Glutamatergic neuron (in vitro differentiated cells): ENCODE measurements around the gene TRAF1. TPM values are rescaled to one million over a fixed set of nuclear protein-coding genes. Genes with fewer than 3 reads are reported as not detected.

Experiments
- DNase-seq: peaks from one replicate; pipeline ENCODE4 v3.0.0; 2022
- H3K27ac Mint-ChIP-seq: one replicate; pipeline ENCODE4 v1.8.0; 2020; ENCODE audit warnings: mild to moderate bottlenecking, mixed read lengths, inconsistent platforms; ENCODE audit not compliant: unreplicated experiment
- H3K27me3 Mint-ChIP-seq: one replicate; pipeline ENCODE4 v1.8.0; 2020; ENCODE audit warnings: mild to moderate bottlenecking, moderate library complexity, mixed read lengths, inconsistent platforms; ENCODE audit not compliant: unreplicated experiment
- H3K36me3 Mint-ChIP-seq: one replicate; pipeline ENCODE4 v1.8.0; 2020; ENCODE audit warnings: mild to moderate bottlenecking, mixed read lengths, inconsistent platforms; ENCODE audit not compliant: unreplicated experiment
- H3K4me1 Mint-ChIP-seq: one replicate; pipeline ENCODE4 v1.8.0; 2020; ENCODE audit warnings: mild to moderate bottlenecking, low read depth, mixed read lengths, inconsistent platforms; ENCODE audit not compliant: unreplicated experiment
- H3K4me3 Mint-ChIP-seq: one replicate; pipeline ENCODE4 v1.8.0; 2020; ENCODE audit warnings: mild to moderate bottlenecking, mixed read lengths, inconsistent platforms; ENCODE audit not compliant: unreplicated experiment
- H3K9me3 Mint-ChIP-seq: one replicate; pipeline ENCODE4 v1.8.0; 2020; ENCODE audit warnings: mild to moderate bottlenecking, moderate library complexity, mixed read lengths, inconsistent platforms; ENCODE audit not compliant: unreplicated experiment
- CTCF ChIP-seq: fragments of 200-600 bp; sonication (generic); IDR thresholded peaks from one replicate; pipeline ENCODE4 v1.5.0; 2021; ENCODE audit not compliant: partially characterized antibody, unreplicated experiment
- total RNA-seq: library from RNA; stranded (reverse); fragmentation: NEBNext Ultra II Directional; extraction: Animal tissue kit (Norgen Biotek cat#: 25700); gene quantifications from one replicate; pipeline ENCODE4 v1.2.1, GENCODE V29; 2021; ENCODE audit not compliant: unreplicated experiment

Gene TRAF1
- total RNA-seq, 1 donor from 2014 or later, result 1.6 TPM

DNA sequence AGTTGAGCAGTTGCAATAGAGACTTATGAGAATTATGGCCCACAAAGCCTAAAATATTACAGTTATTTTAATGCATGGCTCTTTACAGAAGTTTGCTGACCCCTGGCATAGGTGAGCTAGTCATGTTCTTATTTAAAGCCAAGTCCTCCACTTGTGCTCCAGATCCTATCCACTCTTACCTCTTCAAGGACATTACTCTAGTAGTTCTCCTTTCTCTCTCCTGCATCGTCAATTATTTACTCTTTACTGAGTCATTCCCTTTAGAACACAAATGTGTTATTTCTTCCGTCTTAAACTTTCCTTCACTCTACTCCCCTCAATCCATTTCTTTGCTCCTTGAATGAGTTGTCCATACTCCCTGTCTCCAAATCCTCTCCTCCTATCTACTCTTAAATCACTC is 20.6 kb upstream of the TRAF1 start:
- H3K4me1 Mint-ChIP-seq, result peaks cover under 1% of the 10 kb centered on the region
- H3K9me3 Mint-ChIP-seq, result no peaks in the 10 kb centered on the region
- no peak for TF ChIP-seq CTCF
- H3K36me3 Mint-ChIP-seq, result no peaks in the 10 kb centered on the region
- peaks cover 1% of the 10 kb centered on the region for H3K27me3 Mint-ChIP-seq
- no peak overlapping the region for H3K4me3 Mint-ChIP-seq
- H3K27ac Mint-ChIP-seq, result no peak overlapping the region
- no peak for DNase-seq

GRCh38 chr9:120946259-120946658 is 19.7 kb upstream of the TRAF1 start:
- Mint-ChIP-seq H3K4me1 (peaks cover 2% of the 10 kb centered on the region), H3K27ac (no peak overlapping the region)
- no peak for DNase-seq

DNA sequence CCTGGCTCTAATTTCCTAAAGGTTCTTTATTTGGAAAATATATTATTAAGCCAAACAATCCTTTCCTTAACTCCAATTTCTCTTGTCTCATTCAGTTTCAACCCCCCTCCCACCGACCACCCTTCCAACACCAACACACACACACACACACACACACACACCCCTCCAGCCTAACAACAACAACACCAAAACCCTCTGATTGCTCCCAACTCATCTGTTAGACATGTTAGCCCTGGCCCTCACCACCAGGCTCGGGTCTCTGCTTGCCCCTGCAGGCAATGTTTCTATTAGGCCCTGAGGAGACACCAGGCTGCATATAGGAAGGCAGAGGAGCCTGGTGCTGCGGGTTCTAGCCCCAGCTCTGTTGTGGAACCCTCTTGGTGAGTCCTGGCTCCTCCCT is 18.4 kb upstream of the TRAF1 start:
- Mint-ChIP-seq H3K27me3 (peaks cover 4% of the 10 kb centered on the region), H3K4me3 (no peak overlapping the region), H3K9me3 (no peaks in the 10 kb centered on the region), H3K4me1 (peaks cover 2% of the 10 kb centered on the region), H3K27ac (no peak overlapping the region), H3K36me3 (no peaks in the 10 kb centered on the region)
- TF ChIP-seq CTCF, result no peak
- no peak for DNase-seq

More at GRCh38 chr9:120946259-120946658, 19.7 kb upstream of the TRAF1 start:
- no peak overlapping the region for H3K4me3 Mint-ChIP-seq
- no peaks in the 10 kb centered on the region for H3K36me3 Mint-ChIP-seq
- H3K9me3 Mint-ChIP-seq, result no peaks in the 10 kb centered on the region
- peaks cover 4% of the 10 kb centered on the region for H3K27me3 Mint-ChIP-seq
- no peak for TF ChIP-seq CTCF

- DNase-seq, result no peak
- Mint-ChIP-seq H3K27me3 (peaks cover 4% of the 10 kb centered on the region), H3K9me3 (no peaks in the 10 kb centered on the region), H3K4me3 (no peak overlapping the region), H3K27ac (no peak overlapping the region), H3K36me3 (no peaks in the 10 kb centered on the region), H3K4me1 (peaks cover 2% of the 10 kb centered on the region)
- TF ChIP-seq CTCF, result no peak
These were observed 17.8 kb upstream of the TRAF1 start for GRCh38 chr9:120944434-120944843.

GRCh38 chr9:120942186-120943001 is 15.8 kb upstream of the TRAF1 start:
- H3K27me3 Mint-ChIP-seq, result peaks cover 7% of the 10 kb centered on the region
- H3K4me3 Mint-ChIP-seq, result no peak overlapping the region
- no peaks in the 10 kb centered on the region for H3K9me3 Mint-ChIP-seq
- H3K36me3 Mint-ChIP-seq, result no peaks in the 10 kb centered on the region
- DNase-seq, result no peak
- H3K4me1 Mint-ChIP-seq, result peaks cover 2% of the 10 kb centered on the region
- TF ChIP-seq CTCF, result no peak
- H3K27ac Mint-ChIP-seq, result no peak overlapping the region
